WI38 (cell line): ENCODE measurements around the gene RASSF6.

ENCODE experiments used
- H3K4me3 ChIP-seq: 2 replicates; pipeline ENCODE4 v1.5.1; 2011; ENCODE audit warnings: low read depth, mild to moderate bottlenecking, control low read depth, low read length
- TF ChIP-seq, protein P1 (sequence below): IDR thresholded peaks from 2 replicates; pipeline ENCODE4 v1.5.1; 2012; ENCODE audit warnings: low read depth, mild to moderate bottlenecking, control low read depth, low read length

Gene RASSF6

GRCh38 chr4:73609706-73610105 lies 10.5 kb downstream of the RASSF6 start:
- no peak overlapping the region for H3K4me3 ChIP-seq
- TF ChIP-seq, protein P1, sequence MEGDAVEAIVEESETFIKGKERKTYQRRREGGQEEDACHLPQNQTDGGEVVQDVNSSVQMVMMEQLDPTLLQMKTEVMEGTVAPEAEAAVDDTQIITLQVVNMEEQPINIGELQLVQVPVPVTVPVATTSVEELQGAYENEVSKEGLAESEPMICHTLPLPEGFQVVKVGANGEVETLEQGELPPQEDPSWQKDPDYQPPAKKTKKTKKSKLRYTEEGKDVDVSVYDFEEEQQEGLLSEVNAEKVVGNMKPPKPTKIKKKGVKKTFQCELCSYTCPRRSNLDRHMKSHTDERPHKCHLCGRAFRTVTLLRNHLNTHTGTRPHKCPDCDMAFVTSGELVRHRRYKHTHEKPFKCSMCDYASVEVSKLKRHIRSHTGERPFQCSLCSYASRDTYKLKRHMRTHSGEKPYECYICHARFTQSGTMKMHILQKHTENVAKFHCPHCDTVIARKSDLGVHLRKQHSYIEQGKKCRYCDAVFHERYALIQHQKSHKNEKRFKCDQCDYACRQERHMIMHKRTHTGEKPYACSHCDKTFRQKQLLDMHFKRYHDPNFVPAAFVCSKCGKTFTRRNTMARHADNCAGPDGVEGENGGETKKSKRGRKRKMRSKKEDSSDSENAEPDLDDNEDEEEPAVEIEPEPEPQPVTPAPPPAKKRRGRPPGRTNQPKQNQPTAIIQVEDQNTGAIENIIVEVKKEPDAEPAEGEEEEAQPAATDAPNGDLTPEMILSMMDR = no peak

GRCh38 chr4:73608689-73609594 lies 11.3 kb downstream of the RASSF6 start:
- TF ChIP-seq, protein P1 = no peak
- H3K4me3 ChIP-seq = no peak overlapping the region

DNA sequence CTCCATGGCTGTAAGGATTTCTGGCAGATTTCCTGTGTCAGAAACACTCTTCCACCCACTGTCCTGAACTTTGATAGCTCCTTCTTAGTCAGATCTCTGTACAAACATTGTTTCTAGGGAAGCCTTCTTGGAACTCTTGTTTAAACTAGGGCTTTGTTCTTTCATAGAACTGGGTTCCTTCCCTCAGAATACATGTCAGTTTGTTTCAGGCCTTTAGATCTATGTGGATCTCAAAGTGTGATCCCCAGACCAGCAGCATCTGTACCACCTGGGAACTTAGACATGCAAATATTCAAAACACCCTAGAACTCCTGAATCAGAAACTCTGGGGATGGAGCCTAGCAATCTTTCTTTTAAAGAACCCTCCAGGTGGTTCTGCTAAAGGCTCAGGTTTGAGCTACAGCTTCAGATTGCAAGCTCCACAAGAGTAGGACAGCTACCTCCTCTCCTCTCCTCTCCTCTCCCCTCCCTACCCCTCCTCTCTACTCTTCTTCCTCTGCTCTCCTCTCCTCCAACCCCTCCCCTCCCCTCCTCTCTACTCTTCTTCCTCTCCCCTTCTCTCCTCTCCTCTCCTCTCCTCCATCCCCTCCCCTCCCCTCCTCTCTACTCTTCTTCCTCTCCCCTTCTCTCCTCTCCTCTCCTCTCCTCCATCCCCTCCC lies 12.7 kb downstream of the RASSF6 start:
- TF ChIP-seq, protein P1 = no peak
- no peak overlapping the region for H3K4me3 ChIP-seq

GRCh38 chr4:73606465-73606974 lies 13.7 kb downstream of the RASSF6 start:
- no peak overlapping the region for H3K4me3 ChIP-seq
- TF ChIP-seq, protein P1 = no peak

DNA sequence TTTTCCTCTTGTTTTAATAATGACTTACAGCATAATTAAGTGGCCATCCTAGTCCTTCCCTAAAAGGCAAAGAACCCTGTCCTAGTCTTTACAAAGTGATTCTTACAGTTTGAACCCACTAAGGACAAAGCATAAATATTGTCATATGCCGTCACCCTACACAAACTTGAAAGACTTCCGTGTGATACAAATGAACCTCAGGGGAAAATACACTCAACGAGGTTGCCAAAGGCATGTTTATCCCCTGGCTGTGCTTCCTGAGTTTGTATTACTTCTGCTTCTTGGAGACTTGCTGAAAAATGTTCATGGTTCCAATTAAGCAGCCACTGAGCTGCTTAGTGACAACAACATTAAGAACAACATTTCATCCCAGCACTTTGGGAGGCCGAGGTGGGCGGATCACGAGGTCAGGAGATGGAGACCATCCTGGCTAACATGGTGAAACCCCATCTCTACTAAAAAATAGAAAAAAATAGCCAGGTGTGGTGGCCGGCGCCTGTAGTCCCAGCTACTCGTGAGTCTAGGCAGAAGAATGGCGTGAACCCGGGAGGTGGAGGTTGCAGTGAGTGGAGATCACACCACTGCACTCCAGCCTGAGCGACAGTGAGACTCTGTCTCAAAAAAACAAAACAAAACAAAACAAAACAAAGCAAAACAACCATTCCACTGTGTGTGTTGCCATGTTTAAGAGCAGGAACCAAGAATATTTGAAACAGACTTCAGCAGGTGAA lies 16.2 kb downstream of the RASSF6 start:
- TF ChIP-seq, protein P1 = no peak
- no peak overlapping the region for H3K4me3 ChIP-seq

DNA sequence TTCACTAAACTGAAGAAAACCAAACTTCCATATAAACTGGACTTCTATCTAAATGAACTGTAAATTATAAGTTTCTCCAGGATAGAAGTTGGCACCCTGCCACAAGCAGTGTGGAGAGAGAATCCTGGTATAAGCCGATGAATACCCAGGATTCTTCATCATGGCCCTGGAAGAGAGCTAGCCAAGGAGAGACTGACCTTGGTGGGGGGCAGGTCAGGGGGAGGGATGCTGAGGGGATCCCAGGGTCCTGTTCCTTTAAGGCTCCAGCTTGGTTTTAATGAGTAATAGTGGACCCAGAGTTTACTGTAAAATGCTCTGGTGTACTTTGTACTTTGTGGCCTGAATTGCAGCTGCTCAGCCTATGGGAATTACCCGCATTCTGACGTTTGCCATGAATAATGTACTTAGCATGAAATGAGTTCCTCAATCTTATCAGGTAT lies 16.9 kb downstream of the RASSF6 start:
- TF ChIP-seq, protein P1 = no peak
- H3K4me3 ChIP-seq = no peak overlapping the region
